ENCODE measurements around the gene PDZRN4. TPM values are rescaled to one million over a fixed set of nuclear protein-coding genes. Genes with fewer than 3 reads are reported as not detected.

PDZRN4 gene
- total and polyA plus RNA-seq, 2 experiments from 2014 or later = 0.90 TPM; not detected in 1

DNA sequence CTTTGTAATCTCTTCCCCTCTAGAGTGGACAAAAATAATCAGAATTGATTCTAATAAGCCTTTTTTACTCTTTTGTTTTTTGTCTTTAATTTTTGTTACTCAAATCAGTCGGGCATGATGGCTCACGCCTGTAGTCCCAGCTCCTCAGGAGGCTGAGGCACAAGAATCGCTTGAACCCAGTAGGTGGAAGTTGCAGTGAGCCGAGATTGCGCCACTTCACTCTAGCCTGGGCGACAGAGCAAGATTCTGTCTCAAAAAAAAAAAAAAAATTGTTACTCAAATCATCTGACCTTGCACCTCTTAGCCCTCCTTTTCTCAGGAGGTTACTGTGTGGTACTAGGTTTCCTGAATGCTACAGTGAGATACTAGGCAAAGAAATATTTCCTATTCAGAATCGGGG, 280.6 kb downstream of the PDZRN4 start:
- peaks cover 23% of the 10 kb centered on the region for H3K4me1 ChIP-seq (ENCODE audit: insufficient read depth)
- H3K4me2 ChIP-seq = no peak overlapping the region
- H2AFZ ChIP-seq = no peak overlapping the region
- no peak for ATAC-seq
- no peak overlapping the region for H3K4me3 Mint-ChIP-seq
- peaks cover 5% of the 10 kb centered on the region for H3K27me3 Mint-ChIP-seq (ENCODE audit: insufficient read depth, low read depth, poor library complexity)
- H3K36me3 ChIP-seq (ENCODE audit: insufficient read depth) = no peaks in the 10 kb centered on the region
- H3K9me3 Mint-ChIP-seq = no peaks in the 10 kb centered on the region
- peak overlapping the region; percentile 70 for H3K27ac Mint-ChIP-seq
- H3K9me2 ChIP-seq (ENCODE audit: insufficient read depth) = no peaks in the 10 kb centered on the region
- no peaks in the 10 kb centered on the region for H3K79me2 ChIP-seq (replicated peaks; ENCODE audit: insufficient read depth)
- TF ChIP-seq, protein P1, sequence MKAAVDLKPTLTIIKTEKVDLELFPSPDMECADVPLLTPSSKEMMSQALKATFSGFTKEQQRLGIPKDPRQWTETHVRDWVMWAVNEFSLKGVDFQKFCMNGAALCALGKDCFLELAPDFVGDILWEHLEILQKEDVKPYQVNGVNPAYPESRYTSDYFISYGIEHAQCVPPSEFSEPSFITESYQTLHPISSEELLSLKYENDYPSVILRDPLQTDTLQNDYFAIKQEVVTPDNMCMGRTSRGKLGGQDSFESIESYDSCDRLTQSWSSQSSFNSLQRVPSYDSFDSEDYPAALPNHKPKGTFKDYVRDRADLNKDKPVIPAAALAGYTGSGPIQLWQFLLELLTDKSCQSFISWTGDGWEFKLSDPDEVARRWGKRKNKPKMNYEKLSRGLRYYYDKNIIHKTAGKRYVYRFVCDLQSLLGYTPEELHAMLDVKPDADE (IDR thresholded peaks at IDR 0.05) = no peak
- TF ChIP-seq ZNF331 (CRISPR knock-in tag; IDR thresholded peaks at IDR 0.05; ENCODE audit: low read depth) = no peak
- no peak for TF ChIP-seq EZH2 (IDR thresholded peaks at IDR 0.05; ENCODE audit: low read depth, unreplicated experiment)
- TF ChIP-seq, protein P2, sequence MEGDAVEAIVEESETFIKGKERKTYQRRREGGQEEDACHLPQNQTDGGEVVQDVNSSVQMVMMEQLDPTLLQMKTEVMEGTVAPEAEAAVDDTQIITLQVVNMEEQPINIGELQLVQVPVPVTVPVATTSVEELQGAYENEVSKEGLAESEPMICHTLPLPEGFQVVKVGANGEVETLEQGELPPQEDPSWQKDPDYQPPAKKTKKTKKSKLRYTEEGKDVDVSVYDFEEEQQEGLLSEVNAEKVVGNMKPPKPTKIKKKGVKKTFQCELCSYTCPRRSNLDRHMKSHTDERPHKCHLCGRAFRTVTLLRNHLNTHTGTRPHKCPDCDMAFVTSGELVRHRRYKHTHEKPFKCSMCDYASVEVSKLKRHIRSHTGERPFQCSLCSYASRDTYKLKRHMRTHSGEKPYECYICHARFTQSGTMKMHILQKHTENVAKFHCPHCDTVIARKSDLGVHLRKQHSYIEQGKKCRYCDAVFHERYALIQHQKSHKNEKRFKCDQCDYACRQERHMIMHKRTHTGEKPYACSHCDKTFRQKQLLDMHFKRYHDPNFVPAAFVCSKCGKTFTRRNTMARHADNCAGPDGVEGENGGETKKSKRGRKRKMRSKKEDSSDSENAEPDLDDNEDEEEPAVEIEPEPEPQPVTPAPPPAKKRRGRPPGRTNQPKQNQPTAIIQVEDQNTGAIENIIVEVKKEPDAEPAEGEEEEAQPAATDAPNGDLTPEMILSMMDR (conservative IDR thresholded peaks at IDR 0.05; ENCODE audit: low read depth in 2 of 2) = no peak
- no peaks in the 10 kb centered on the region for H3K27me3 ChIP-seq (ENCODE audit: insufficient read depth)
- H3K27ac ChIP-seq (ENCODE audit: low read depth) = 0 out of 2 replicates have a peak overlapping the region, but pooled peaks have one; percentile 4
- DNase-seq (ENCODE audit: low spot score) = no peak
- H4K20me1 ChIP-seq (replicated peaks; ENCODE audit: insufficient read depth) = no peaks in the 10 kb centered on the region
- H3F3A ChIP-seq (replicated peaks; ENCODE audit: low read depth) = no peaks in the 10 kb centered on the region
- H3K4me1 Mint-ChIP-seq = peaks cover 48% of the 10 kb centered on the region
- no peak overlapping the region for H3K4me3 ChIP-seq
- no peaks in the 10 kb centered on the region for H3K36me3 Mint-ChIP-seq (ENCODE audit: low read depth)

DNA sequence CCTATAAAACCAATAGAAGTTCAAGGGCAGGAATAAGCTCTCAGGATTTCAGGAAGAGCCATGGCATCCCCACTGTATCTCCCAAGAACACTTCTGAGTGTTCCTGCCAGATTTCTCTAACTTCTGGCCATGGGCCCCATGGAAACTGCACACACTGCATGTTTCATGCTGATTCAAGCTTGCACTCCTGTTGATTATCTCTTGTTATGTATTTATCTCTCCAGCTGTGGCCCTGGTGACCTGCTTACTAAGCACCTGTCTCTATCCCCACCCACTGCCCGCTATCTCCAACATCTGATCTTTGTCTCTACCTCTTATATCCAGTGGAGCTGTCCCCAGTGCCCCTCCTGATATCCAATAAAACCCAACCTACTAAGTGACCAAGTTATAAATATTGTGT, 285.3 kb downstream of the PDZRN4 start:
- Histone ChIP-seq H3K27ac (ENCODE audit: low read depth) (no peak overlapping the region), H3K4me2 (no peak overlapping the region), H3F3A (replicated peaks; ENCODE audit: low read depth) (no peaks in the 10 kb centered on the region), H3K27me3 (ENCODE audit: insufficient read depth) (no peaks in the 10 kb centered on the region), H4K20me1 (replicated peaks; ENCODE audit: insufficient read depth) (no peaks in the 10 kb centered on the region), H3K4me3 (no peak overlapping the region), H3K9me2 (ENCODE audit: insufficient read depth) (no peaks in the 10 kb centered on the region), H3K79me2 (replicated peaks; ENCODE audit: insufficient read depth) (no peaks in the 10 kb centered on the region), H3K4me1 (ENCODE audit: insufficient read depth) (peaks cover 21% of the 10 kb centered on the region), H2AFZ (no peak overlapping the region), H3K36me3 (ENCODE audit: insufficient read depth) (no peaks in the 10 kb centered on the region)
- peaks cover 2% of the 10 kb centered on the region for H3K27me3 Mint-ChIP-seq (ENCODE audit: insufficient read depth, low read depth, poor library complexity)
- H3K4me3 Mint-ChIP-seq = no peak overlapping the region
- H3K27ac Mint-ChIP-seq = no peak overlapping the region
- H3K36me3 Mint-ChIP-seq (ENCODE audit: low read depth) = no peaks in the 10 kb centered on the region
- peak; percentile 40; the same call in 2 of the 3 replicates for ATAC-seq
- no peaks in the 10 kb centered on the region for H3K9me3 Mint-ChIP-seq
- DNase-seq (ENCODE audit: low spot score) = no peak
- peaks cover 44% of the 10 kb centered on the region for H3K4me1 Mint-ChIP-seq
- TF ChIP-seq STAT1 (IDR thresholded peaks at IDR 0.05; ENCODE audit: unreplicated experiment) (no peak), ZNF462 (CRISPR knock-in tag; IDR thresholded peaks at IDR 0.05) (no peak), ZNF331 (CRISPR knock-in tag; IDR thresholded peaks at IDR 0.05; ENCODE audit: low read depth) (no peak), EZH2 (IDR thresholded peaks at IDR 0.05; ENCODE audit: low read depth, unreplicated experiment) (no peak), ZNF114 (CRISPR knock-in tag; IDR thresholded peaks at IDR 0.05) (no peak), NANOG (IDR thresholded peaks at IDR 0.05; ENCODE audit: borderline replicate concordance) (no peak)
- TF ChIP-seq, protein P1 (IDR thresholded peaks at IDR 0.05) = no peak
- TF ChIP-seq, protein P2 (conservative IDR thresholded peaks at IDR 0.05; ENCODE audit: low read depth in 2 of 2) = no peak
